ENCODE measurements around the gene TUBGCP6. TPM values are rescaled to one million over a fixed set of nuclear protein-coding genes. Genes with fewer than 3 reads are reported as not detected.
A peak's percentile ranks its signal among the peaks of the same experiment; 100 is the strongest.

TUBGCP6 gene
- total RNA-seq, 1 donor from 2014 or later, result 58.1 TPM

- peaks cover 0 to 14% of the 10 kb centered on the region in 2 donors for H3K36me3 ChIP-seq
- TF ChIP-seq, protein P1, sequence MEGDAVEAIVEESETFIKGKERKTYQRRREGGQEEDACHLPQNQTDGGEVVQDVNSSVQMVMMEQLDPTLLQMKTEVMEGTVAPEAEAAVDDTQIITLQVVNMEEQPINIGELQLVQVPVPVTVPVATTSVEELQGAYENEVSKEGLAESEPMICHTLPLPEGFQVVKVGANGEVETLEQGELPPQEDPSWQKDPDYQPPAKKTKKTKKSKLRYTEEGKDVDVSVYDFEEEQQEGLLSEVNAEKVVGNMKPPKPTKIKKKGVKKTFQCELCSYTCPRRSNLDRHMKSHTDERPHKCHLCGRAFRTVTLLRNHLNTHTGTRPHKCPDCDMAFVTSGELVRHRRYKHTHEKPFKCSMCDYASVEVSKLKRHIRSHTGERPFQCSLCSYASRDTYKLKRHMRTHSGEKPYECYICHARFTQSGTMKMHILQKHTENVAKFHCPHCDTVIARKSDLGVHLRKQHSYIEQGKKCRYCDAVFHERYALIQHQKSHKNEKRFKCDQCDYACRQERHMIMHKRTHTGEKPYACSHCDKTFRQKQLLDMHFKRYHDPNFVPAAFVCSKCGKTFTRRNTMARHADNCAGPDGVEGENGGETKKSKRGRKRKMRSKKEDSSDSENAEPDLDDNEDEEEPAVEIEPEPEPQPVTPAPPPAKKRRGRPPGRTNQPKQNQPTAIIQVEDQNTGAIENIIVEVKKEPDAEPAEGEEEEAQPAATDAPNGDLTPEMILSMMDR (IDR thresholded peaks at IDR 0.05), result no peak
- no peak overlapping the region for H3K27ac ChIP-seq
- H3K4me3 ChIP-seq, result no peak overlapping the region
- intact Hi-C loops (cut with DNase I), result no loop called here
- DNase-seq (ENCODE audit: low spot score in 2 of 2), result no peak
- no peaks in the 10 kb centered on the region for H3K27me3 ChIP-seq
- no peaks in the 10 kb centered on the region for H3K9me3 ChIP-seq
- peaks cover 16 to 30% of the 10 kb centered on the region in 2 donors for H3K4me1 ChIP-seq
Measured at GRCh38 chr22:50248196-50249081, 3.6 kb upstream of the TUBGCP6 start.

DNA sequence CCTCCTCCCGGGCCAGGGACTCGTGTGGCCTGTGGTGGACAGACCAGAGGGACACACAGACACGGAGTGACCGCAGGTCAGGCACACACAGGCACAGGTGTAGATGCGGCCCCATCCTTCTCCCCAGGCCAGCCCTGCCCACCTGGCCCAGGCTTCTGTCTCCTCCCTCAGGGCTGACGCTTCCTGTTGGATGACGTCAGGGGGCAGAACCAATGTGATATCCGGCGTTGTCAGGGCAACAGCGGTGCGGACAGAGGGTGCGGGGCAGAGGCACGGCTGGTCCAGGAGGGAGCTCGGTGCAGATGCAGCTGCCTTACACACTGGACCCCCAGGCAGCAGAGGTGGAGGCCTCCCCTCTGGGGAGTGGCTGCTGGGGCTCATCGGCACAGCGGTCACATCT, 2.9 kb upstream of the TUBGCP6 start:
- no peak overlapping the region for H3K27ac ChIP-seq
- H3K4me1 ChIP-seq, result peaks cover 22 to 36% of the 10 kb centered on the region in 2 donors
- no peak overlapping the region for H3K4me3 ChIP-seq
- TF ChIP-seq, protein P1 (IDR thresholded peaks at IDR 0.05), result no peak
- H3K27me3 ChIP-seq, result no peaks in the 10 kb centered on the region
- H3K36me3 ChIP-seq, result peaks cover 0 to 14% of the 10 kb centered on the region in 2 donors
- no peaks in the 10 kb centered on the region for H3K9me3 ChIP-seq
- intact Hi-C loops (cut with DNase I), result no loop called here
- no peak for DNase-seq (ENCODE audit: low spot score in 2 of 2)

DNA sequence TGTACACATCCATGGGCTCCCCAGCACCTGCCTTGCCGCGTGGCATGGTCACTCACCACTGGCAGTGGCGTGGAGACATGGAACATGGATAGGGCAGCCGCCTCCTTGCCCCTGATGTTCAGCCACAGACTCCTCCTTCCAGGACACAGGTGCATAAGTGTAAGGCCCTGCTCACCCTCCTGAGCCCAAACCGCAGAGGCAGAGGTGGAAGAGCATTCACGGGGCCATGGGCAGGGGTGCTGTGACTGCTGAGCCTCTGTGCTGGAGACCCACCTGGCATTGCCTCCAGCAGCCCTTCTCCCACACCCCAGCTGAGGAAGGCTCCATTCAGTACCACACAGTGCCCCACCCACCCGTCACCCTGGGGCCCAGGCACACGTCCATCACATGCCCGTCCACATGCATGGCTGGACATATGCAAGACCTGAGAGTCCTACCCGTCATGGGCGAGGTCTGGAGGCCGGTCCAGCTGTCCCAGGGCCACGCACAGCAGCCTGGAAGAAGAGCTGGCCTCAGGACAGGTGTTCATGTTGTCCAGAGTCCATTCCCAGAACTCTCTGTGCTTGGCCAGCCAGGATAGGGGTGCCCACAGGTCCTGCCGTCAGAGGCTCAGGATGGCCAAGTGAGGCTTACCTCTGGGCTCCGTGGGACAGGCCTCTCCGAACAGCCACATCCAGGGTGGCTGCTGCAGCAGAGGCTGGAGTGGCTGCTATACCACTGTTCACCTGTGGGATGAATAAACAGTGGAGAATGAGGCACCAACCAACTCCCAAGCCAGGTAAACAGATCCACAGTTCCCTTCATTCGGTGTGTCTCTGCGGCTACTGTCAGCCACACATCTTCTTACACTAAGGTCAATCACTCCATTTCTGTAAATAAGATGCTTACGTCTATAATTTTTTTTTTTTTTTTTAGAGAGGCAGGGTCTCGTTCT, 1.7 kb upstream of the TUBGCP6 start:
- H3K9me3 ChIP-seq, result no peaks in the 10 kb centered on the region
- H3K36me3 ChIP-seq, result peaks cover 0 to 14% of the 10 kb centered on the region in 2 donors
- no peak overlapping the region for H3K27ac ChIP-seq
- H3K27me3 ChIP-seq, result no peaks in the 10 kb centered on the region
- peak overlapping the region in 1 of 2 donors; percentile 91 for H3K4me3 ChIP-seq
- no peak for DNase-seq (ENCODE audit: low spot score in 2 of 2)
- TF ChIP-seq, protein P1 (IDR thresholded peaks at IDR 0.05), result no peak
- intact Hi-C loops (cut with DNase I), result no loop called here
- H3K4me1 ChIP-seq, result peaks cover 24 to 46% of the 10 kb centered on the region in 2 donors

- TF ChIP-seq, protein P1 (IDR thresholded peaks at IDR 0.05), result no peak
- Histone ChIP-seq H3K4me3 (peak overlapping the region; percentile 70 to 91), H3K27ac (peak overlapping the region; percentile 92 to 95), H3K4me1 (peaks cover 22 to 43% of the 10 kb centered on the region in 2 donors), H3K27me3 (no peaks in the 10 kb centered on the region), H3K9me3 (no peaks in the 10 kb centered on the region), H3K36me3 (peaks cover 2 to 14% of the 10 kb centered on the region in 2 donors)
- DNase-seq (ENCODE audit: low spot score in 2 of 2), result no peak
- intact Hi-C loops (cut with DNase I), result loop anchor here (1.0 to 2.0 kb wide), 4 partner anchors 59 to 261 kb away; partner anchors contain the start of genes DENND6B, LMF2 and PPP6R2
Measured at GRCh38 chr22:50245214-50246072, 620 bp upstream of the TUBGCP6 start.

All from ascending aorta (tissue), 2 donors.